DOHH2 (cell line): ENCODE results near the gene TOPAZ1.

Source experiments
- H3F3A ChIP-seq: fragments of 200-600 bp; sonication (generic), shearing (Covaris generic); 2 replicates; pipeline ENCODE4 v1.6.0; 2016; ENCODE audit warnings: antibody characterized with exemption, mild to moderate bottlenecking; ENCODE audit not compliant: control insufficient read depth, insufficient read depth
- H3K27ac ChIP-seq: fragments of 200-600 bp; sonication (generic); 2 replicates; pipeline ENCODE4 v1.5.1; 2014; ENCODE audit warnings: low read depth, mild to moderate bottlenecking, low read length, moderate library complexity
- H3K27me3 ChIP-seq: fragments of 200-600 bp; sonication (generic); 2 replicates; pipeline ENCODE4 v1.6.1; 2014; ENCODE audit warnings: mild to moderate bottlenecking, low read length, mixed read lengths; ENCODE audit not compliant: control insufficient read depth
- H3K36me3 ChIP-seq: fragments of 200-600 bp; sonication (generic); 2 replicates; pipeline ENCODE4 v1.6.1; 2014; ENCODE audit warnings: mild to moderate bottlenecking, low read length, moderate library complexity, mixed read lengths; ENCODE audit not compliant: control insufficient read depth
- H3K4me1 ChIP-seq: fragments of 200-600 bp; sonication (generic); 2 replicates; pipeline ENCODE4 v1.6.1; 2014; ENCODE audit warnings: mild to moderate bottlenecking, low read length, mixed read lengths; ENCODE audit not compliant: control insufficient read depth
- H3K4me2 ChIP-seq: fragments of 200-600 bp; sonication (generic); 2 replicates; pipeline ENCODE4 v1.6.0; 2014; ENCODE audit warnings: mild to moderate bottlenecking, low read length, moderate library complexity
- H3K4me3 ChIP-seq: fragments of 200-600 bp; sonication (generic); 2 replicates; pipeline ENCODE4 v1.5.1; 2014; ENCODE audit warnings: mild to moderate bottlenecking, low read length, mixed read lengths
- H3K79me2 ChIP-seq: fragments of 200-600 bp; sonication (generic); 2 replicates; pipeline ENCODE4 v1.6.1; 2014; ENCODE audit warnings: mild to moderate bottlenecking, low read length, mixed read lengths; ENCODE audit not compliant: control insufficient read depth
- H3K9me2 ChIP-seq: fragments of 200-600 bp; sonication (generic); replicated peaks from 2 replicates; pipeline ENCODE4 v1.6.1; 2014; ENCODE audit warnings: mild to moderate bottlenecking, low read length, mixed read lengths; ENCODE audit not compliant: control insufficient read depth
- H3K9me3 ChIP-seq: fragments of 200-600 bp; sonication (generic); 2 replicates; pipeline ENCODE4 v1.6.1; 2014; ENCODE audit warnings: antibody characterized with exemption, low read length, mixed read lengths; ENCODE audit not compliant: control insufficient read depth, insufficient read depth
- H4K20me1 ChIP-seq: fragments of 200-600 bp; sonication (generic); 2 replicates; pipeline ENCODE4 v1.6.0; 2014; ENCODE audit warnings: low read depth, mild to moderate bottlenecking, antibody characterized with exemption, low read length, moderate library complexity; ENCODE audit not compliant: control insufficient read depth, insufficient read depth
- CTCF ChIP-seq: fragments of 200-600 bp; sonication (generic); IDR thresholded peaks from one replicate; pipeline ENCODE4 v1.5.1; 2014; ENCODE audit warnings: antibody characterized with exemption, mild to moderate bottlenecking, low read depth, low read length; ENCODE audit not compliant: poor library complexity, severe bottlenecking
- EZH2phosphoT487 ChIP-seq: fragments of 200-600 bp; sonication (generic); IDR thresholded peaks from 2 replicates; pipeline ENCODE4 v1.6.1; 2017; ENCODE audit warnings: borderline replicate concordance, mild to moderate bottlenecking, antibody characterized with exemption, low read length, moderate library complexity, mixed read lengths

Gene TOPAZ1

DNA sequence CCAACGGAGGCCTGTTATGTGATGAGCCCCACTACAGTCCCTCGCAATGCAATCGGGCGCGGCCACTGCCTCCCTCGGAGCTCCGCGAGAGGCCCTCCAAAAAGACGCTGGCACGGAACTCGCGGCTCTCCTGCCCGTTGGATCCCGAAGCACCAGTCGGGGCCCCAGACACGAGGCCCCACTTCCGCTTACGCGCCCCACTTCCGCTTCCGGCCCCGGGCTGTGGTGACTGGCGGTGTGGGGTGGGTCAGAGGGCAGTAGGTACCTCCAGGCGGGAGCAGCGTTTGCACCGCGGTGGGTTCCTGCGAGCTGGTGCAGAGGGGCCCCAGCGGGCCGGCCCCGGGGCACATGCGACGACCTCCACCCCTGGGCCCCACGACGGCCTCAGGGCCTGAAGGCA, at the start of gene TOPAZ1:
TSS of gene TOPAZ1 (plus strand) at position 181 of the 400 bp plus-strand sequence. CDS start at position 349, 168 bp downstream.
- Histone ChIP-seq H3K4me3 (no peak within 1 kb of the TSS), H3F3A (no peaks in the 10 kb centered on the region), H3K36me3 (no peaks in the 10 kb centered on the region), H3K27me3 (peaks cover 17% of the 10 kb centered on the region; the same call in 1 of the 2 replicates), H3K4me2 (no peak within 1 kb of the TSS), H3K4me1 (no peaks in the 10 kb centered on the region), H3K79me2 (no peaks in the 10 kb centered on the region), H3K27ac (no peak within 1 kb of the TSS), H4K20me1 (no peaks in the 10 kb centered on the region), H3K9me2 (no peaks in the 10 kb centered on the region), H3K9me3 (no peaks in the 10 kb centered on the region)
- TF ChIP-seq CTCF (no peak), EZH2phosphoT487 (no peak)

- no peak for TF ChIP-seq EZH2phosphoT487
- TF ChIP-seq CTCF, result peak; percentile 81
- Histone ChIP-seq H3K9me3 (no peaks in the 10 kb centered on the region), H4K20me1 (no peaks in the 10 kb centered on the region), H3K4me1 (peaks cover 5% of the 10 kb centered on the region; the same call in 1 of the 2 replicates), H3K4me2 (no peak overlapping the region), H3K27me3 (peaks cover 6% of the 10 kb centered on the region; the same call in 1 of the 2 replicates), H3K79me2 (no peaks in the 10 kb centered on the region), H3K4me3 (no peak overlapping the region), H3K9me2 (no peaks in the 10 kb centered on the region), H3K27ac (no peak overlapping the region), H3F3A (no peaks in the 10 kb centered on the region), H3K36me3 (no peaks in the 10 kb centered on the region)
Measured at GRCh38 chr3:44198284-44199269, 43.1 kb upstream of the TOPAZ1 start.

GRCh38 chr3:44206261-44206660, 35.4 kb upstream of the TOPAZ1 start:
- H3K36me3 ChIP-seq, result no peaks in the 10 kb centered on the region
- TF ChIP-seq EZH2phosphoT487 (no peak), CTCF (no peak)
- no peaks in the 10 kb centered on the region for H3K9me2 ChIP-seq
- H4K20me1 ChIP-seq, result no peaks in the 10 kb centered on the region
- H3F3A ChIP-seq, result no peaks in the 10 kb centered on the region
- no peak overlapping the region for H3K27ac ChIP-seq
- H3K79me2 ChIP-seq, result no peaks in the 10 kb centered on the region
- no peak overlapping the region for H3K4me3 ChIP-seq
- no peak overlapping the region for H3K4me2 ChIP-seq
- no peaks in the 10 kb centered on the region for H3K9me3 ChIP-seq
- no peaks in the 10 kb centered on the region; the same call in 1 of the 2 replicates for H3K27me3 ChIP-seq
- H3K4me1 ChIP-seq, result peaks cover 5% of the 10 kb centered on the region; the same call in 1 of the 2 replicates
